Measurements from ENCODE around the gene EXOSC3. TPM values are rescaled to one million over a fixed set of nuclear protein-coding genes. Genes with fewer than 3 reads are reported as not detected.

EXOSC3 gene
- total and polyA plus RNA-seq, 9 of the 15 experiments (the other 6 are each of a cell fraction or from before 2014, with no cell fraction given): 18.5 to 266 (median 114) TPM

- 0 out of 2 replicates have a peak, but pooled peaks have one; percentile 14 for TF ChIP-seq ZNF766 (CRISPR knock-in tag; conservative IDR thresholded peaks at IDR 0.05)
- no peak for TF ChIP-seq CUX1 (CRISPR knock-in tag; IDR thresholded peaks at IDR 0.05)
- TF ChIP-seq SIX5 (IDR thresholded peaks at IDR 0.05; ENCODE audit: borderline replicate concordance in 1 of 2, insufficient read depth in 1 of 2, low read depth in 1 of 2, low read length in 2 of 2): peak; percentile 51 to 60; a peak in 3 of 4 replicates
- TF ChIP-seq SRSF9 (IDR thresholded peaks at IDR 0.05; ENCODE audit: borderline replicate concordance, low read depth, low read length): no peak
- TF ChIP-seq ADNP (tag; IDR thresholded peaks at IDR 0.05): no peak
- peak; percentile 87 for TF ChIP-seq HCFC1 (IDR thresholded peaks at IDR 0.05; ENCODE audit: low read depth, low read length)
- TF ChIP-seq ZNF165 (CRISPR knock-in tag; IDR thresholded peaks at IDR 0.05; ENCODE audit: borderline replicate concordance): no peak
- TF ChIP-seq ZSCAN32 (CRISPR knock-in tag; IDR thresholded peaks at IDR 0.05): no peak
- 0 out of 2 replicates have a peak, but pooled peaks have one; percentile 23 for TF ChIP-seq ARID4B (CRISPR knock-in tag; IDR thresholded peaks at IDR 0.05)
- TF ChIP-seq CBFB (CRISPR knock-in tag; IDR thresholded peaks at IDR 0.05): no peak
- no peak for TF ChIP-seq HNRNPK (IDR thresholded peaks at IDR 0.05; ENCODE audit: low read depth, low read length, poor library complexity, severe bottlenecking)
- peak; percentile 44 for TF ChIP-seq USF2 (CRISPR knock-in tag; IDR thresholded peaks at IDR 0.05)
- TF ChIP-seq ZNF780A (CRISPR knock-in tag; IDR thresholded peaks at IDR 0.05): no peak
- no peak for TF ChIP-seq DMBX1 (CRISPR knock-in tag; IDR thresholded peaks at IDR 0.05; ENCODE audit: borderline replicate concordance)
- no peak; the same call in 1 of the 2 replicates for TF ChIP-seq USF1 (CRISPR knock-in tag; IDR thresholded peaks at IDR 0.05)
These were observed 31.2 kb downstream of the EXOSC3 start, which contains the start of gene TRMT10B (continued) for GRCh38 chr9:37753489-37754190.

Data from K562 (cell line).